HCT116 (cell line): ENCODE data around the gene SCTR. TPM values are rescaled to one million over a fixed set of nuclear protein-coding genes. Genes with fewer than 3 reads are reported as not detected.

Experiments
- ATAC-seq: fragments of 200-7000 bp; cut with Tn5 transposase; 2 replicates; pipeline ENCODE4 v1.9.1; 2020; ENCODE audit warnings: mild to moderate bottlenecking, moderate library complexity
- BruUV-seq: library from RNA; stranded (reverse); fragments of 400-500 nt; replicated peaks from 2 replicates; lab custom pipeline; 2021; lab: Mats Ljungman, UMichigan
- CTCF ChIA-PET: fragments of 300-600 bp; sonication (Branson Sonifier 250); formaldehyde crosslinking; loops from one replicate; lab custom pipeline; 2021; ENCODE audit warnings: antibody characterized with exemption; lab: Charles Lee
- POLR2A ChIA-PET: fragments of 300-600, 350-600 bp; sonication (Branson Sonifier 250); formaldehyde crosslinking; loops from one replicate; lab custom pipeline; 2021; ENCODE audit warnings: antibody characterized with exemption; lab: Charles Lee
- RAD21 ChIA-PET, 2 experiments: fragments of 300-600 bp; sonication (Branson Sonifier 250); formaldehyde crosslinking; loops; one replicate each; lab custom pipeline; 2023; ENCODE audit warnings: low total read pairs in 2 of 2; ENCODE audit not compliant: uncharacterized antibody in 2 of 2, unreplicated experiment in 2 of 2, low non-redundant PET in 1 of 2; lab: Charles Lee
- DNase-seq: peaks from one replicate; pipeline ENCODE4 v3.0.0-alpha.2; 2010; ENCODE audit warnings: low read depth, low spot score
- H2AFZ ChIP-seq: fragments of 200-600 bp; shearing (Covaris generic), sonication (generic); 2 replicates; pipeline ENCODE4 v1.6.1; 2017; ENCODE audit warnings: low read depth, mixed run types, mixed read lengths, antibody characterized with exemption, low read length; ENCODE audit not compliant: poor library complexity, severe bottlenecking
- H3K27ac ChIP-seq: 2 replicates; pipeline ENCODE4 v1.5.1; 2012; ENCODE audit warnings: low read depth, low read length
- H3K27me3 ChIP-seq: fragments of 200-600 bp; sonication (generic); 2 replicates; pipeline ENCODE4 v1.6.1; 2016; ENCODE audit warnings: mixed run types, low read length, mixed read lengths; ENCODE audit not compliant: insufficient read depth
- H3K36me3 ChIP-seq, 2 experiments: fragments of 200-500 bp in 1 of 2; fragments of 200-600 bp in 1 of 2; sonication (Bioruptor generic) in 1 of 2; sonication (generic) in 1 of 2; 2 replicates each; pipeline versions ENCODE4 v1.5.1 to v1.6.1; 2014 to 2016; ENCODE audit warnings: low read length in 2 of 2, inconsistent platforms in 1 of 2, mixed read lengths in 1 of 2, mixed run types in 1 of 2; ENCODE audit not compliant: insufficient read depth in 2 of 2, control insufficient read depth in 1 of 2
- H3K4me1 ChIP-seq, 2 experiments: fragments of 200-600 bp in 1 of 2; sonication (generic) in 1 of 2; 2 replicates each; pipeline versions ENCODE4 v1.5.1 to v1.6.1; 2012 to 2017; ENCODE audit warnings: low read length in 2 of 2, inconsistent platforms in 1 of 2, mild to moderate bottlenecking in 1 of 2, mixed read lengths in 1 of 2, mixed run types in 1 of 2, moderate library complexity in 1 of 2; ENCODE audit not compliant: insufficient read depth in 2 of 2, control insufficient read depth in 1 of 2
- H3K4me2 ChIP-seq: fragments of 200-600 bp; sonication (generic); 2 replicates; pipeline ENCODE4 v1.6.1; 2017; ENCODE audit warnings: mixed run types, low read length, mixed read lengths
- H3K4me3 ChIP-seq, 2 experiments: fragments of 200-600 bp in 1 of 2; sonication (generic) in 1 of 2; replicated peaks in 1 of 2; 2 replicates each; pipeline ENCODE4 v1.5.1; 2011 to 2016; ENCODE audit warnings: low read length in 2 of 2, control low read depth in 1 of 2, low read depth in 1 of 2, mild to moderate bottlenecking in 1 of 2, mixed read lengths in 1 of 2, mixed run types in 1 of 2
- H3K79me2 ChIP-seq: fragments of 200-600 bp; sonication (generic); 2 replicates; pipeline ENCODE4 v1.6.1; 2017; ENCODE audit warnings: mild to moderate bottlenecking, mixed run types, low read length, moderate library complexity, mixed read lengths; ENCODE audit not compliant: insufficient read depth
- H3K9ac ChIP-seq: fragments of 200-600 bp; sonication (generic); 2 replicates; pipeline ENCODE4 v1.6.1; 2016; ENCODE audit warnings: low read length, mixed read lengths
- H3K9me2 ChIP-seq: fragments of 200-600 bp; sonication (generic), shearing (Covaris generic); 2 replicates; pipeline ENCODE4 v1.6.1; 2017; ENCODE audit warnings: mixed run types, mild to moderate bottlenecking, moderate library complexity; ENCODE audit not compliant: insufficient read depth
- H3K9me3 ChIP-seq, 2 experiments: fragments of 200-500 bp in 1 of 2; fragments of 200-600 bp in 1 of 2; sonication (Bioruptor generic) in 1 of 2; sonication (generic) in 1 of 2; 2 replicates each; pipeline ENCODE4 v1.6.1; 2014 to 2017; ENCODE audit warnings: low read length in 2 of 2, mixed read lengths in 2 of 2, inconsistent platforms in 1 of 2, low read depth in 1 of 2, mild to moderate bottlenecking in 1 of 2, mixed run types in 1 of 2, moderate library complexity in 1 of 2; ENCODE audit not compliant: control insufficient read depth in 1 of 2, insufficient read depth in 1 of 2
- H4K20me1 ChIP-seq: fragments of 200-600 bp; sonication (generic), shearing (Covaris generic); 2 replicates; pipeline ENCODE4 v1.6.1; 2017; ENCODE audit warnings: mixed run types, mild to moderate bottlenecking, moderate library complexity; ENCODE audit not compliant: insufficient read depth
- ATF3 ChIP-seq: IDR thresholded peaks from 2 replicates; pipeline ENCODE4 v1.6.1; 2012
- CBX3 ChIP-seq: IDR thresholded peaks from 2 replicates; pipeline ENCODE4 v1.6.1; 2012; ENCODE audit warnings: low read depth
- CEBPB ChIP-seq: IDR thresholded peaks from 2 replicates; pipeline ENCODE4 v1.6.1; 2012; ENCODE audit warnings: low read depth
- EGR1 ChIP-seq: IDR thresholded peaks from 2 replicates; pipeline ENCODE4 v1.6.1; 2012; ENCODE audit warnings: low read depth
- ELF1 ChIP-seq: IDR thresholded peaks from 2 replicates; pipeline ENCODE4 v1.6.1; 2012; ENCODE audit warnings: low read depth, borderline replicate concordance
- EZH2phosphoT487 ChIP-seq: fragments of 200-600 bp; IDR thresholded peaks from 2 replicates; pipeline ENCODE4 v1.6.1; 2018; ENCODE audit warnings: antibody characterized with exemption, borderline replicate concordance
- FOSL1 ChIP-seq: IDR thresholded peaks from 2 replicates; pipeline ENCODE4 v1.6.1; 2012; ENCODE audit warnings: low read depth
- MAX ChIP-seq: IDR thresholded peaks from 2 replicates; pipeline ENCODE4 v1.6.1; 2012
- POLR2AphosphoS5 ChIP-seq: IDR thresholded peaks from 2 replicates; pipeline ENCODE4 v1.6.1; 2011; ENCODE audit warnings: mild to moderate bottlenecking, low read depth, low read length, moderate library complexity
- REST ChIP-seq: IDR thresholded peaks from 2 replicates; pipeline ENCODE4 v1.6.1; 2012; ENCODE audit warnings: low read depth
- TCF7L2 ChIP-seq: IDR thresholded peaks from 2 replicates; pipeline ENCODE4 v1.7.0; 2011; ENCODE audit warnings: borderline replicate concordance, inconsistent platforms; ENCODE audit not compliant: insufficient read depth, insufficient read length; ENCODE audit errors: extremely low read depth
- YY1 ChIP-seq: IDR thresholded peaks from 2 replicates; pipeline ENCODE4 v1.6.1; 2011; ENCODE audit warnings: low read length, low read depth, moderate library complexity, mild to moderate bottlenecking; ENCODE audit not compliant: insufficient replicate concordance; ENCODE audit errors: extremely low read depth
- intact Hi-C: fragments of 100-400 bp; cut with micrococcal nuclease; formaldehyde crosslinking; loops from 2 replicates; pipeline ENCODE4 v1.10.0; 2022
- total RNA-seq: library from RNA; stranded (reverse); gene quantifications from one replicate; pipeline ENCODE4 v1.2.1, GENCODE V29; 2021; ENCODE audit not compliant: unreplicated experiment

The SCTR gene
- total RNA-seq, 1 experiment from 2014 or later: not detected

- TF ChIP-seq EZH2phosphoT487: no peak
These were observed 38.8 kb downstream of the SCTR start (continued) for GRCh38 chr2:119485336-119486110.

DNA sequence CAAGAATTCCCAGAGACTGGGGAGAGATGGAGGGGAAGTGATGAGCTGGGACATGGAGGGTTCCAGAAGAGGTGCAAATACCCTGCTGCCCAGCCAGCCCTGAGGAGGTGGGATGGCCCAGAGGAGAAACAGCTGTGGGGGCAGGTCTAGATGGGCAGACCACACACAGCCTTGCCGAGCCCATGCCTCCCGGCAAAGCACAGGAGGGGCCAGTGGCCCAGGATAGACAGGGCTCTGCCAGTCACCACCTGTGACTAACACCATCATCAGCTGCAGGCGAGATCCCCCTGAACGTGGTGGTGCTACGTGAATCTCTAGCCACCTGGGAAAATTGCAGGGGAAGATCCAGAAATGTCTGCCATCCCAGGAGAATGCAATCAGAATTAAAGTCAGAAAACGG is 39.4 kb downstream of the SCTR start:
- ChIA-PET RAD21 (no interaction called here), CTCF (interaction anchor here (2.3 kb wide), 1 partner anchor 8 kb away, joined by 6 read pairs; no protein-coding TSS in a partner anchor), POLR2A (no interaction called here)
- intact Hi-C loops: no loop called here
- no peaks in the 10 kb centered on the region for H3K36me3 ChIP-seq
- ATAC-seq: no peak
- H3K4me1 ChIP-seq: no peaks in the 10 kb centered on the region
- H2AFZ ChIP-seq: no peak overlapping the region
- no peaks in the 10 kb centered on the region for H3K9me2 ChIP-seq
- H3K27me3 ChIP-seq: no peaks in the 10 kb centered on the region
- no peak overlapping the region for H3K4me3 ChIP-seq
- TF ChIP-seq CEBPB (no peak), CBX3 (no peak), EZH2phosphoT487 (no peak), POLR2AphosphoS5 (no peak), FOSL1 (no peak)
- H3K27ac ChIP-seq: no peak overlapping the region
- H3K79me2 ChIP-seq: no peaks in the 10 kb centered on the region
- DNase-seq: no peak
- H3K4me2 ChIP-seq: no peak overlapping the region
- no peaks in the 10 kb centered on the region for H3K9me3 ChIP-seq
- H3K9ac ChIP-seq: no peak overlapping the region
- BruUV-seq: no TSS peak
- no peaks in the 10 kb centered on the region for H4K20me1 ChIP-seq

- Histone ChIP-seq H3K27me3 (no peaks in the 10 kb centered on the region), H2AFZ (no peak overlapping the region), H4K20me1 (no peaks in the 10 kb centered on the region), H3K9me2 (no peaks in the 10 kb centered on the region), H3K9me3 (no peaks in the 10 kb centered on the region), H3K4me2 (no peak overlapping the region), H3K27ac (no peak overlapping the region), H3K9ac (no peak overlapping the region), H3K4me3 (no peak overlapping the region), H3K36me3 (no peaks in the 10 kb centered on the region), H3K79me2 (no peaks in the 10 kb centered on the region), H3K4me1 (no peaks in the 10 kb centered on the region)
- POLR2A ChIA-PET: no interaction called here
- RAD21 ChIA-PET: no interaction called here
- no peak for ATAC-seq
- intact Hi-C loops: no loop called here
- no TSS peak for BruUV-seq
- CTCF ChIA-PET: no interaction called here
- no peak for DNase-seq
- TF ChIP-seq EZH2phosphoT487: no peak
- TF ChIP-seq ATF3: no peak
- TF ChIP-seq MAX: no peak
- TF ChIP-seq ELF1: no peak
- no peak for TF ChIP-seq TCF7L2
- no peak for TF ChIP-seq YY1
- TF ChIP-seq CEBPB: no peak
- no peak for TF ChIP-seq EGR1
- TF ChIP-seq REST: no peak
These were observed 40.2 kb downstream of the SCTR start for GRCh38 chr2:119483896-119484718.
